PC-9 (cell line): ENCODE results near the gene HLA-DRB5. TPM values are rescaled to one million over a fixed set of nuclear protein-coding genes. Genes with fewer than 3 reads are reported as not detected.

ENCODE experiments used
- total RNA-seq: library from RNA; stranded (reverse); gene quantifications from 2 replicates; pipeline ENCODE4 v1.2.3, GENCODE V29; 2021

HLA-DRB5 gene
- total RNA-seq, 1 experiment from 2014 or later, result 0.33 TPM

Other genes with a start within 250 kb of the HLA-DRB5 start
- gene TSBP1, start 158.4 kb downstream of the HLA-DRB5 start, total RNA-seq, result not detected in 2 replicates
- gene BTNL2, start 123.1 kb downstream of the HLA-DRB5 start, total RNA-seq, result not detected in 2 replicates
- not detected in 2 replicates for gene HLA-DRA, start 90.4 kb downstream of the HLA-DRB5 start, total RNA-seq
- 2.3 and 3.1 TPM in 2 replicates for gene HLA-DRB1, start 59.6 kb upstream of the HLA-DRB5 start, total RNA-seq
- not detected in 2 replicates for gene HLA-DQA1, start 107.1 kb upstream of the HLA-DRB5 start, total RNA-seq
- 3.8 and 5.9 TPM in 2 replicates for gene HLA-DQB1, start 136.4 kb upstream of the HLA-DRB5 start, total RNA-seq
- gene HLA-DQA2, start 211.1 kb upstream of the HLA-DRB5 start, total RNA-seq, result not detected in 2 replicates
- gene HLA-DQB2, start 233.2 kb upstream of the HLA-DRB5 start, total RNA-seq, result not detected in 2 replicates